Measurements from ENCODE around the gene TMIGD2. TPM values are rescaled to one million over a fixed set of nuclear protein-coding genes. Genes with fewer than 3 reads are reported as not detected.
A peak's percentile ranks its signal among the peaks of the same experiment; 100 is the strongest.
"Not testable (repeated sequence)": the region's sequence is repeated elsewhere in the genome, so short reads cannot be mapped to it uniquely, and the experiment has no call there.

The TMIGD2 gene
- total and polyA plus RNA-seq, 4 donors = 0.16 to 0.94 (median 0.48) TPM

DNA sequence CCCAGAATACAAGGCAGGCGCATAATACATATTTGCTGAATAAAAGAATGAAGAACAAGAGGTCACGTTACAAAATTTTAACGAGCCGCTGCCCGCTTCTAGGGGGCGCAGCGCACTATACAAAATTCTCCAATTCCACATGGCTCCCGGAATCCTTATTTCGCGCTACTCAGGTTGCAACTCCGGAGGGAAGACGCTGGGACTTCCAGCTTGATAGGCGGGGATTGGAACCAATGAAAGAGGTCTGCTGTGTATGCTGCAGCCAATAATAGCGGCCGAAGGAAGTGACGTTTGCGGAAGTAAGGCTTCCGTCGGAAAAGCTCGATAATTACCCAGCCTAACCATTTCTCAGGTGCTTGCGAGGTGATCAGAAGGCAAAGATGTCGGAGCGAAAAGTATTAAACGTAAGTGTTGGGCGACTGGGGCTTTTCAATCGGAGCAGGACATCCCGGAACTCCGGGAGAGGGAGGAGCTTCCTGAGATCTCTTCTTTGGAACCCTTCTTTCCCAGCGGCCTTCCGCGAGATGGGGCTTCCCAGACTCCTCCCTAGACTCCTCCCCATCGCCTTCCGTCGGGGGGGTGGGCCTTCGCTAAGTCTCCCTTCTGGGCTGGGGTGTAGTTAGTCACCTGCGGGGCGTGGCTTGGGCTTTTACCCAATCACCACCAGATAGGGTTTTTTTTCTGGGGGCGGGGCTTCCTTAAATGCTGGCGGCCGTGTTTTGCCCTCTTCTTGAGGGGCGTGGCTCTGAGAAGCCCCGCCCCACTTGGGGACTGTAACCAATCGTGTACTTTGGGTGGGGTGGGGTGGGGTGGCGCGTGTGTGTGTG, 55.2 kb downstream of the TMIGD2 start, which contains the start of gene YJU2 (continued):
- peak; percentile 34 for TF ChIP-seq REST (IDR thresholded peaks at IDR 0.05)
- TF ChIP-seq ZBTB33 (IDR thresholded peaks at IDR 0.05) = peak; percentile 96

DNA sequence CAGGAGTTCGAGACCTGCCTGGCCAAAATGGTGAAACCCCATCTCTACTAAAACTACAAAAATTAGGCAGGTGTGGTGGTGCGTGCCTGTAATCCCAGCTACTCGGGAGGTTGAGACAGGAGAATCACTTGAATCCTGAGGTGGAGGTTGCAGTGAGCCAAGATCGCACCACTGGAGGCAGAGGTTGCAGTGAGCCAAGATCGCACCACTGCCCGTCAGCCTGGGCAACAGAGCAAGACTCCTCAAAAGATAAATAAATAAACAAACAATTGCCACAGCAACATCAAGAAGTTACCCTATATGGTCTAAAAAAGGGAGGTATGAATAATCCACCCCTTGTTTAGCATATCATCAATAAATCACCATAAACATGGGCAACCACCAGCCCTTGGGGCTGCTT, 56.3 kb downstream of the TMIGD2 start:
- not testable (repeated sequence) for H3K4me3 ChIP-seq (ENCODE audit: low read depth in 1 of 3, low read length in 3 of 3); H3K9me3 ChIP-seq (ENCODE audit: control insufficient read depth in 4 of 4, low read length in 3 of 4); H3K27me3 ChIP-seq (ENCODE audit: control insufficient read depth in 4 of 4, insufficient read depth in 4 of 4, low read length in 3 of 4); H3K9ac ChIP-seq (ENCODE audit: low read depth in 1 of 2, low read length in 2 of 2); DNase-seq (ENCODE audit: low spot score); H3K27ac ChIP-seq (ENCODE audit: low read depth in 1 of 2, low read length in 2 of 2)
- peaks cover 0 to 15% (median 10%) of the 10 kb centered on the region in 4 donors for H3K4me1 ChIP-seq (ENCODE audit: control insufficient read depth in 4 of 4, insufficient read depth in 4 of 4, low read length in 3 of 4)
- peaks cover 2 to 20% (median 9%) of the 10 kb centered on the region in 4 donors for H3K36me3 ChIP-seq (ENCODE audit: control insufficient read depth in 4 of 4, insufficient read depth in 3 of 4, low read depth in 1 of 4, low read length in 3 of 4)
- WGBS = 98% methylated on average over 6 of the region's 6 CpGs

Other genes with a start within 250 kb of the TMIGD2 start
- 10 to 100 TPM; 23.6 to 28.9 TPM for gene ZBTB7A, start 235.5 kb downstream of the TMIGD2 start, total RNA-seq
- gene ZBTB7A, start 235.5 kb downstream of the TMIGD2 start, polyA plus RNA-seq = 10 to 100 TPM in 1 of 2 donors, 1 to 10 TPM in 1; 2.9 to 11.7 TPM
- gene MAP2K2, start 178.3 kb downstream of the TMIGD2 start, total RNA-seq = 10 to 100 TPM; 43.8 to 64.4 TPM
- gene MAP2K2, start 178.3 kb downstream of the TMIGD2 start, polyA plus RNA-seq = 10 to 100 TPM; 40.3 to 72.7 TPM
- gene CREB3L3, start 148.8 kb downstream of the TMIGD2 start, total RNA-seq = 100 to 1,000 TPM in 1 of 2 donors, 10 to 100 TPM in 1; 22.8 to 194 TPM
- 100 to 1,000 TPM in 1 of 2 donors, 10 to 100 TPM in 1; 94.9 to 331 TPM for gene CREB3L3, start 148.8 kb downstream of the TMIGD2 start, polyA plus RNA-seq
- gene SIRT6, start 119.8 kb downstream of the TMIGD2 start, total RNA-seq = 10 to 100 TPM in 1 of 2 donors, 1 to 10 TPM in 1; 7.7 to 12.7 TPM
- gene SIRT6, start 119.8 kb downstream of the TMIGD2 start, polyA plus RNA-seq = 10 to 100 TPM in 1 of 2 donors, 1 to 10 TPM in 1; 8.4 to 11.3 TPM
- gene ANKRD24, start 119.7 kb downstream of the TMIGD2 start, total RNA-seq = 1 to 10 TPM in 1 of 2 donors, under 1 TPM in 1; 0.28 to 2.5 TPM
- gene ANKRD24, start 119.7 kb downstream of the TMIGD2 start, polyA plus RNA-seq = 1 to 10 TPM in 1 of 2 donors, under 1 TPM in 1; 0.31 to 2.5 TPM
- gene EBI3, start 72.9 kb downstream of the TMIGD2 start, total RNA-seq = 1 to 10 TPM; 1.8 to 2.5 TPM
- gene EBI3, start 72.9 kb downstream of the TMIGD2 start, polyA plus RNA-seq = 1 to 10 TPM; 2.5 to 7.8 TPM
- gene YJU2, start 55.3 kb downstream of the TMIGD2 start, total RNA-seq = 10 to 100 TPM in 1 of 2 donors, 1 to 10 TPM in 1; 9.2 to 12.7 TPM
- 10 to 100 TPM in 1 of 2 donors, 1 to 10 TPM in 1; 6.5 to 11.4 TPM for gene YJU2, start 55.3 kb downstream of the TMIGD2 start, polyA plus RNA-seq
- 1 to 10 TPM in 1 of 2 donors, under 1 TPM in 1; 0.09 to 2.3 TPM for gene SHD, start 23.1 kb downstream of the TMIGD2 start, total RNA-seq
- 10 to 100 TPM in 1 of 2 donors, 1 to 10 TPM in 1; 6.8 to 15.7 TPM for gene SHD, start 23.1 kb downstream of the TMIGD2 start, polyA plus RNA-seq
- gene FSD1, start 2.2 kb upstream of the TMIGD2 start, total RNA-seq = under 1 TPM in 1 of 2 donors, not detected in 1; 0.92 TPM
- gene FSD1, start 2.2 kb upstream of the TMIGD2 start, polyA plus RNA-seq = under 1 TPM; 0.05 to 0.19 TPM
- 10 to 100 TPM in 1 of 2 donors, 1 to 10 TPM in 1; 8.6 to 26.4 TPM for gene STAP2, start 36.4 kb upstream of the TMIGD2 start, total RNA-seq
- gene STAP2, start 36.4 kb upstream of the TMIGD2 start, polyA plus RNA-seq = 10 to 100 TPM; 23.6 to 24.5 TPM
- gene MPND, start 41.2 kb upstream of the TMIGD2 start, total RNA-seq = 1 to 10 TPM; 4.7 to 9.9 TPM
- 1 to 10 TPM; 9.0 to 9.4 TPM for gene MPND, start 41.2 kb upstream of the TMIGD2 start, polyA plus RNA-seq
- gene SH3GL1, start 98.2 kb upstream of the TMIGD2 start, total RNA-seq = 10 to 100 TPM; 16.7 to 19.7 TPM
- gene SH3GL1, start 98.2 kb upstream of the TMIGD2 start, polyA plus RNA-seq = 10 to 100 TPM; 16.5 to 27.8 TPM
- 10 to 100 TPM in 1 of 2 donors, 1 to 10 TPM in 1; 2.9 to 20.8 TPM for gene CHAF1A, start 100.3 kb upstream of the TMIGD2 start, total RNA-seq
- 1 to 10 TPM; 1.0 to 2.1 TPM for gene CHAF1A, start 100.3 kb upstream of the TMIGD2 start, polyA plus RNA-seq
- gene UBXN6, start 155.4 kb upstream of the TMIGD2 start, total RNA-seq = 10 to 100 TPM; 33.0 to 92.3 TPM
- gene UBXN6, start 155.4 kb upstream of the TMIGD2 start, polyA plus RNA-seq = 10 to 100 TPM; 39.5 to 68.6 TPM
- 10 to 100 TPM; 14.9 to 15.7 TPM for gene HDGFL2, start 169.9 kb upstream of the TMIGD2 start, total RNA-seq
- gene HDGFL2, start 169.9 kb upstream of the TMIGD2 start, polyA plus RNA-seq = 10 to 100 TPM in 1 of 2 donors, 1 to 10 TPM in 1; 3.4 to 13.2 TPM
- 10 to 100 TPM in 1 of 2 donors, 1 to 10 TPM in 1; 3.1 to 49.1 TPM for gene PLIN4, start 216.1 kb upstream of the TMIGD2 start, total RNA-seq
- gene PLIN4, start 216.1 kb upstream of the TMIGD2 start, polyA plus RNA-seq = 10 to 100 TPM in 1 of 2 donors, 1 to 10 TPM in 1; 5.0 to 14.1 TPM
- 10 to 100 TPM; 13.3 to 83.8 TPM for gene PLIN5, start 232.8 kb upstream of the TMIGD2 start, total RNA-seq
- 10 to 100 TPM; 51.8 to 61.5 TPM for gene PLIN5, start 232.8 kb upstream of the TMIGD2 start, polyA plus RNA-seq
- gene LRG1, start 237.6 kb upstream of the TMIGD2 start, total RNA-seq = 100 to 1,000 TPM in 1 of 2 donors, 10 to 100 TPM in 1; 57.8 to 581 TPM
- 1,000 to 10,000 TPM in 1 of 2 donors, 100 to 1,000 TPM in 1; 741 to 1,122 TPM for gene LRG1, start 237.6 kb upstream of the TMIGD2 start, polyA plus RNA-seq